ENCODE results near the gene ZNF177.

- TF ChIP-seq CTCF (conservative IDR thresholded peaks at IDR 0.05) (no peak), ZFX (IDR thresholded peaks at IDR 0.05) (no peak)
Observed at GRCh38 chr19:9407827-9408226, 45.0 kb downstream of the ZNF177 start.
